ENCODE results near the gene SOX21.

SOX21 gene

GRCh38 chr13:94709001-94709834 lies 3.1 kb downstream of the SOX21 start:
- Histone ChIP-seq H3K27me3 (replicated peaks; ENCODE audit: control insufficient read depth, insufficient read depth, low read length, poor library complexity, severe bottlenecking) (peaks cover 68% of the 10 kb centered on the region), H3K36me3 (ENCODE audit: control insufficient read depth, insufficient read depth, low read length) (no peaks in the 10 kb centered on the region), H3K9me3 (ENCODE audit: control insufficient read depth, low read length) (peaks cover 3% of the 10 kb centered on the region), H3K4me3 (ENCODE audit: insufficient read depth, low read depth, low read length, poor library complexity, severe bottlenecking) (no peak overlapping the region), H3K27ac (ENCODE audit: insufficient read depth, low read length, poor library complexity, severe bottlenecking) (no peak overlapping the region), H3K4me1 (ENCODE audit: control insufficient read depth, insufficient read depth, low read length, poor library complexity, severe bottlenecking) (peaks cover 24% of the 10 kb centered on the region)
- DNase-seq, result no peak

- no peak overlapping the region for H3K4me3 ChIP-seq (ENCODE audit: insufficient read depth, low read depth, low read length, poor library complexity, severe bottlenecking)
- no peak for DNase-seq
These were observed 4.1 kb downstream of the SOX21 start for GRCh38 chr13:94708031-94708859.

GRCh38 chr13:94707400-94708021 lies 4.8 kb downstream of the SOX21 start:
- peaks cover 78% of the 10 kb centered on the region for H3K27me3 ChIP-seq (replicated peaks; ENCODE audit: control insufficient read depth, insufficient read depth, low read length, poor library complexity, severe bottlenecking)
- H3K36me3 ChIP-seq (ENCODE audit: control insufficient read depth, insufficient read depth, low read length), result no peaks in the 10 kb centered on the region
- no peak overlapping the region for H3K4me3 ChIP-seq (ENCODE audit: insufficient read depth, low read depth, low read length, poor library complexity, severe bottlenecking)
- H3K4me1 ChIP-seq (ENCODE audit: control insufficient read depth, insufficient read depth, low read length, poor library complexity, severe bottlenecking), result peaks cover 18% of the 10 kb centered on the region
- DNase-seq, result no peak
- peaks cover 3% of the 10 kb centered on the region for H3K9me3 ChIP-seq (ENCODE audit: control insufficient read depth, low read length)
- H3K27ac ChIP-seq (ENCODE audit: insufficient read depth, low read length, poor library complexity, severe bottlenecking), result no peak overlapping the region

More at GRCh38 chr13:94708031-94708859, 4.1 kb downstream of the SOX21 start:
- Histone ChIP-seq H3K27me3 (replicated peaks; ENCODE audit: control insufficient read depth, insufficient read depth, low read length, poor library complexity, severe bottlenecking) (peaks cover 71% of the 10 kb centered on the region), H3K27ac (ENCODE audit: insufficient read depth, low read length, poor library complexity, severe bottlenecking) (no peak overlapping the region), H3K9me3 (ENCODE audit: control insufficient read depth, low read length) (peaks cover 3% of the 10 kb centered on the region), H3K36me3 (ENCODE audit: control insufficient read depth, insufficient read depth, low read length) (no peaks in the 10 kb centered on the region), H3K4me1 (ENCODE audit: control insufficient read depth, insufficient read depth, low read length, poor library complexity, severe bottlenecking) (peaks cover 24% of the 10 kb centered on the region)

- Histone ChIP-seq H3K27me3 (replicated peaks; ENCODE audit: control insufficient read depth, insufficient read depth, low read length, poor library complexity, severe bottlenecking) (peaks cover 79% of the 10 kb centered on the region), H3K36me3 (ENCODE audit: control insufficient read depth, insufficient read depth, low read length) (no peaks in the 10 kb centered on the region), H3K4me3 (ENCODE audit: insufficient read depth, low read depth, low read length, poor library complexity, severe bottlenecking) (no peak overlapping the region), H3K4me1 (ENCODE audit: control insufficient read depth, insufficient read depth, low read length, poor library complexity, severe bottlenecking) (peaks cover 13% of the 10 kb centered on the region), H3K9me3 (ENCODE audit: control insufficient read depth, low read length) (peaks cover 3% of the 10 kb centered on the region), H3K27ac (ENCODE audit: insufficient read depth, low read length, poor library complexity, severe bottlenecking) (no peak overlapping the region)
- DNase-seq, result no peak
These were observed 5.4 kb downstream of the SOX21 start for GRCh38 chr13:94706843-94707399.

- no peak overlapping the region for H3K4me3 ChIP-seq (ENCODE audit: insufficient read depth, low read depth, low read length, poor library complexity, severe bottlenecking)
- no peak overlapping the region for H3K27ac ChIP-seq (ENCODE audit: insufficient read depth, low read length, poor library complexity, severe bottlenecking)
- H3K9me3 ChIP-seq (ENCODE audit: control insufficient read depth, low read length), result peaks cover 3% of the 10 kb centered on the region
These were observed 6.1 kb downstream of the SOX21 start for GRCh38 chr13:94706101-94706842.

GRCh38 chr13:94705081-94706030 lies 7.0 kb downstream of the SOX21 start:
- no peak for DNase-seq
- Histone ChIP-seq H3K27me3 (replicated peaks; ENCODE audit: control insufficient read depth, insufficient read depth, low read length, poor library complexity, severe bottlenecking) (peaks cover 77% of the 10 kb centered on the region), H3K4me1 (ENCODE audit: control insufficient read depth, insufficient read depth, low read length, poor library complexity, severe bottlenecking) (peaks cover 6% of the 10 kb centered on the region), H3K27ac (ENCODE audit: insufficient read depth, low read length, poor library complexity, severe bottlenecking) (no peak overlapping the region), H3K9me3 (ENCODE audit: control insufficient read depth, low read length) (peaks cover 3% of the 10 kb centered on the region), H3K36me3 (ENCODE audit: control insufficient read depth, insufficient read depth, low read length) (no peaks in the 10 kb centered on the region), H3K4me3 (ENCODE audit: insufficient read depth, low read depth, low read length, poor library complexity, severe bottlenecking) (no peak overlapping the region)

More at GRCh38 chr13:94706101-94706842, 6.1 kb downstream of the SOX21 start:
- Histone ChIP-seq H3K36me3 (ENCODE audit: control insufficient read depth, insufficient read depth, low read length) (no peaks in the 10 kb centered on the region), H3K4me1 (ENCODE audit: control insufficient read depth, insufficient read depth, low read length, poor library complexity, severe bottlenecking) (peaks cover 10% of the 10 kb centered on the region), H3K27me3 (replicated peaks; ENCODE audit: control insufficient read depth, insufficient read depth, low read length, poor library complexity, severe bottlenecking) (peaks cover 84% of the 10 kb centered on the region)
- DNase-seq, result no peak

GRCh38 chr13:94704377-94705080 lies 7.8 kb downstream of the SOX21 start:
- no peak for DNase-seq
- H3K4me3 ChIP-seq (ENCODE audit: insufficient read depth, low read depth, low read length, poor library complexity, severe bottlenecking), result no peak overlapping the region
- no peak overlapping the region for H3K27ac ChIP-seq (ENCODE audit: insufficient read depth, low read length, poor library complexity, severe bottlenecking)
- peaks cover 69% of the 10 kb centered on the region for H3K27me3 ChIP-seq (replicated peaks; ENCODE audit: control insufficient read depth, insufficient read depth, low read length, poor library complexity, severe bottlenecking)
- H3K36me3 ChIP-seq (ENCODE audit: control insufficient read depth, insufficient read depth, low read length), result no peaks in the 10 kb centered on the region
- peaks cover 3% of the 10 kb centered on the region for H3K9me3 ChIP-seq (ENCODE audit: control insufficient read depth, low read length)
- H3K4me1 ChIP-seq (ENCODE audit: control insufficient read depth, insufficient read depth, low read length, poor library complexity, severe bottlenecking), result peaks cover 6% of the 10 kb centered on the region

- peaks cover 3% of the 10 kb centered on the region for H3K9me3 ChIP-seq (ENCODE audit: control insufficient read depth, low read length)
- H3K36me3 ChIP-seq (ENCODE audit: control insufficient read depth, insufficient read depth, low read length), result no peaks in the 10 kb centered on the region
- no peak for DNase-seq
These were observed 8.5 kb downstream of the SOX21 start for GRCh38 chr13:94703721-94704314.

More at GRCh38 chr13:94703721-94704314, 8.5 kb downstream of the SOX21 start:
- Histone ChIP-seq H3K27ac (ENCODE audit: insufficient read depth, low read length, poor library complexity, severe bottlenecking) (no peak overlapping the region), H3K4me1 (ENCODE audit: control insufficient read depth, insufficient read depth, low read length, poor library complexity, severe bottlenecking) (peaks cover 6% of the 10 kb centered on the region), H3K4me3 (ENCODE audit: insufficient read depth, low read depth, low read length, poor library complexity, severe bottlenecking) (no peak overlapping the region), H3K27me3 (replicated peaks; ENCODE audit: control insufficient read depth, insufficient read depth, low read length, poor library complexity, severe bottlenecking) (peaks cover 62% of the 10 kb centered on the region)

Data from effector memory CD4-positive, alpha-beta T cell (primary cell).